Hematopoietic multipotent progenitor cell treated with erythropoietin and hydrocortisone succinate and interleukin-3 and kit ligand, for 8 days (in vitro differentiated cells): ENCODE measurements around the gene TRIP6.

ENCODE experiments used
- DNase-seq: peaks from one replicate; pipeline ENCODE4 v3.0.0-alpha.2; 2015

The TRIP6 gene

GRCh38 chr7:100867040-100867775, at the start of gene TRIP6:
Gene TRIP6 (plus strand): TSS chr7:100867387. CDS start chr7:100867498, 111 bp downstream.
- DNase-seq: peak; percentile 93

GRCh38 chr7:100818366-100818765, 48.8 kb upstream of the TRIP6 start:
- DNase-seq: no peak

- DNase-seq: no peak
Observed at GRCh38 chr7:100818825-100819224, 48.4 kb upstream of the TRIP6 start.

- DNase-seq: no peak
Observed at GRCh38 chr7:100819586-100819985, 47.6 kb upstream of the TRIP6 start.

GRCh38 chr7:100822236-100823139, 44.7 kb upstream of the TRIP6 start:
- no peak for DNase-seq

- DNase-seq: no peak
Observed at GRCh38 chr7:100823140-100823525, 44.1 kb upstream of the TRIP6 start.

- DNase-seq: no peak
Observed at GRCh38 chr7:100823534-100823933, 43.7 kb upstream of the TRIP6 start.

- DNase-seq: no peak
Observed at GRCh38 chr7:100824499-100825214, 42.5 kb upstream of the TRIP6 start.

- no peak for DNase-seq
Observed at GRCh38 chr7:100825215-100825671, 41.9 kb upstream of the TRIP6 start.

GRCh38 chr7:100825751-100826513, 41.3 kb upstream of the TRIP6 start:
- DNase-seq: peak; percentile 82

GRCh38 chr7:100826514-100827329, 40.5 kb upstream of the TRIP6 start:
- DNase-seq: no peak

- peak; percentile 90 for DNase-seq
Observed at GRCh38 chr7:100827330-100828226, 39.6 kb upstream of the TRIP6 start, which contains the start of gene EPHB4. Gene EPHB4 (minus strand): TSS chr7:100827523. CDS start chr7:100827030, 493 bp downstream.

GRCh38 chr7:100829150-100829716, 38.0 kb upstream of the TRIP6 start:
- DNase-seq: peak; percentile 97

GRCh38 chr7:100830396-100830795, 36.8 kb upstream of the TRIP6 start:
- no peak for DNase-seq

- DNase-seq: no peak
Observed at GRCh38 chr7:100832281-100832633, 34.9 kb upstream of the TRIP6 start.

GRCh38 chr7:100835903-100836811, 31.0 kb upstream of the TRIP6 start:
- DNase-seq: peak; percentile 31

- no peak for DNase-seq
Observed at GRCh38 chr7:100836812-100837098, 30.4 kb upstream of the TRIP6 start.

GRCh38 chr7:100837099-100837836, 29.9 kb upstream of the TRIP6 start:
- peak; percentile 90 for DNase-seq
